ENCODE results near the gene MAP3K6.

The MAP3K6 gene

DNA sequence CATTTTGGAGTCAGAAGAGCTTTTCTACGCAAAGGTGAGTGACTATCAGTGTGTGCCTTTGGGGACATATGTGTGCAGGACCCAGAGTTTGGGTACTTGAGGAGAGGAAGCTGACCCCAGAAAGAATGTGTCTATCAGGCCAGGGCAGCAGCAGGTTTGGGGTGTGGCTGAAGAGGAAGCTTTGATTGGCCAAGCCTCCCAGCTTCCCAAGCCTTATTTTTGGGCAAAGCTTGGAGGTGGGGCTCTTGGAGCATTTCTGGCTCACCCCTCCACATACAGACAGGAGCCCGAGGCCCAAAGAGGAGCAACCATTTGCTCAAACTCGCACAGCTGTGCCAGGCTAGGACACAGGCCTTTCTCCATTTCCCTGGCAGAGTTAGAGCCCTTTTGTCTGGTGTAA is 30.3 kb upstream of the MAP3K6 start:
- DNase-seq (ENCODE audit: low read depth): no peak
- H3K4me3 ChIP-seq (ENCODE audit: low read depth, low read length): no peak overlapping the region
- TF ChIP-seq, protein P1, sequence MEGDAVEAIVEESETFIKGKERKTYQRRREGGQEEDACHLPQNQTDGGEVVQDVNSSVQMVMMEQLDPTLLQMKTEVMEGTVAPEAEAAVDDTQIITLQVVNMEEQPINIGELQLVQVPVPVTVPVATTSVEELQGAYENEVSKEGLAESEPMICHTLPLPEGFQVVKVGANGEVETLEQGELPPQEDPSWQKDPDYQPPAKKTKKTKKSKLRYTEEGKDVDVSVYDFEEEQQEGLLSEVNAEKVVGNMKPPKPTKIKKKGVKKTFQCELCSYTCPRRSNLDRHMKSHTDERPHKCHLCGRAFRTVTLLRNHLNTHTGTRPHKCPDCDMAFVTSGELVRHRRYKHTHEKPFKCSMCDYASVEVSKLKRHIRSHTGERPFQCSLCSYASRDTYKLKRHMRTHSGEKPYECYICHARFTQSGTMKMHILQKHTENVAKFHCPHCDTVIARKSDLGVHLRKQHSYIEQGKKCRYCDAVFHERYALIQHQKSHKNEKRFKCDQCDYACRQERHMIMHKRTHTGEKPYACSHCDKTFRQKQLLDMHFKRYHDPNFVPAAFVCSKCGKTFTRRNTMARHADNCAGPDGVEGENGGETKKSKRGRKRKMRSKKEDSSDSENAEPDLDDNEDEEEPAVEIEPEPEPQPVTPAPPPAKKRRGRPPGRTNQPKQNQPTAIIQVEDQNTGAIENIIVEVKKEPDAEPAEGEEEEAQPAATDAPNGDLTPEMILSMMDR (IDR thresholded peaks at IDR 0.05; ENCODE audit: insufficient read depth, low read depth, low read length, missing control alignments): no peak

DNA sequence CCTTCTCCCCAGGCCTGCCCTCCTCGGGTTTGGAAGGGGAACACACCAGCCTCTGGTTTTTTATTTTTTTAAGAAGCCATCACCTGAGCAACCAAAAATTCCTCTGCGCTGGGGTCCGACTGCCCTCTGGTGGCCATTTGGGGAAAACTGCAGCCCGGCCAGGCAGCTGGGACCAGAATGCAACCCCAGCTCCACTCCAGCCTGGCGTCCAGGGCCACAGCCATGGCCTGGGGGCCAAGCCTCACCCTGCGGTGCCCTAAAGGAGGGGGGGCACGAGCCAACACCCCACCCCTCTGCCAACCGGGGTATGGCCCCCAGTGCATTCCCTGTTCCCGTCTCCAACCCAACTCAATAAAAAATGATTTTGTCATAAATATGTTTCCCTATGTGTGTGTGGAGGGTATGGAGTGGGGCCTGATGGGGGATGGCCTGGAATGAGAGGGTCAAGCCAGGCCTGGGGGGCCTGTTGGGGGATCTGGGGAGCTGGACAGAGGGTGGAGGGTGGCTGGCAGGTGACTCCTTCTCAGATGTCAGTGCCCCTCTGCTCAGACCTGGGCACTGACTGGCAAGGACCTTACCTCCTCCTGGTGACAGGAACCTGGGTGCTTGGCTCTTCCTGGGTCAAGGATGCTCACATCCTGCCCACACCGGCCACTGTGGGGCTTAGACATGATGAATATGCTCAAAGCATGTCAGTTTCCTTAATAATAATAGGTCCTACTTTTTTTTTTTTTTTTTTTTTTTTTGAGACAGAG is 28.9 kb upstream of the MAP3K6 start:
- TF ChIP-seq, protein P1 (IDR thresholded peaks at IDR 0.05; ENCODE audit: insufficient read depth, low read depth, low read length, missing control alignments): peak; percentile 94
- DNase-seq (ENCODE audit: low read depth): peak; percentile 82
- no peak overlapping the region for H3K4me3 ChIP-seq (ENCODE audit: low read depth, low read length)

DNA sequence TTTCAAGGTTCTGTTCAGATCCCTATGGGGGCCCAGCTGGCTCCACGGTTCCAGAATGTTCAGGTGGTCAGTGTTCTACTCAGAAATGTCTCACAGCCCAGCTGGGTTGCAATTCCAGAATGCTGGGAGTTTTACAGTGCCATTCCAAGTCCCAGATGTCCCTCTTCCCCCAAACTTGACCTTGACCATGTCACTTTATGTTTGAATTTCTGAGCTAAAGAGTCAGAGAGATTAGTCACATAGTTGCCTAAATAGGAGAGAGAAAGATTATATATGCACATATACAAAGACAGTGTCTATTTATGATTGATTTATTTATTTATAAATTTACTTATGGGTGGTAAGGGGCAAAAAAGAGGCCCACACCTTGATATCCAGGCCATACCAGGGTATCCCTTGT is 28.2 kb upstream of the MAP3K6 start:
- H3K4me3 ChIP-seq (ENCODE audit: low read depth, low read length): no peak overlapping the region
- TF ChIP-seq, protein P1 (IDR thresholded peaks at IDR 0.05; ENCODE audit: insufficient read depth, low read depth, low read length, missing control alignments): no peak
- DNase-seq (ENCODE audit: low read depth): no peak

DNA sequence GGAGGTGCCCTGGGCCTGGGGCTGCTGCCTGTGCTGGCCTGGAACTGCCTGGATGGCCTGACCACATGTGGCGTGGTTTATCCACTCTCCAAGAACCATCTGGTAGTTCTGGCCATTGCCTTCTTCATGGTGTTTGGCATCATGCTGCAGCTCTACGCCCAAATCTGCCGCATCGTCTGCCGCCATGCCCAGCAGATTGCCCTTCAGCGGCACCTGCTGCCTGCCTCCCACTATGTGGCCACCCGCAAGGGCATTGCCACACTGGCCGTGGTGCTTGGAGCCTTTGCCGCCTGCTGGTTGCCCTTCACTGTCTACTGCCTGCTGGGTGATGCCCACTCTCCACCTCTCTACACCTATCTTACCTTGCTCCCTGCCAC is 27.5 kb upstream of the MAP3K6 start:
- TF ChIP-seq, protein P1 (IDR thresholded peaks at IDR 0.05; ENCODE audit: insufficient read depth, low read depth, low read length, missing control alignments): no peak
- DNase-seq (ENCODE audit: low read depth): no peak
- H3K4me3 ChIP-seq (ENCODE audit: low read depth, low read length): no peak overlapping the region

DNA sequence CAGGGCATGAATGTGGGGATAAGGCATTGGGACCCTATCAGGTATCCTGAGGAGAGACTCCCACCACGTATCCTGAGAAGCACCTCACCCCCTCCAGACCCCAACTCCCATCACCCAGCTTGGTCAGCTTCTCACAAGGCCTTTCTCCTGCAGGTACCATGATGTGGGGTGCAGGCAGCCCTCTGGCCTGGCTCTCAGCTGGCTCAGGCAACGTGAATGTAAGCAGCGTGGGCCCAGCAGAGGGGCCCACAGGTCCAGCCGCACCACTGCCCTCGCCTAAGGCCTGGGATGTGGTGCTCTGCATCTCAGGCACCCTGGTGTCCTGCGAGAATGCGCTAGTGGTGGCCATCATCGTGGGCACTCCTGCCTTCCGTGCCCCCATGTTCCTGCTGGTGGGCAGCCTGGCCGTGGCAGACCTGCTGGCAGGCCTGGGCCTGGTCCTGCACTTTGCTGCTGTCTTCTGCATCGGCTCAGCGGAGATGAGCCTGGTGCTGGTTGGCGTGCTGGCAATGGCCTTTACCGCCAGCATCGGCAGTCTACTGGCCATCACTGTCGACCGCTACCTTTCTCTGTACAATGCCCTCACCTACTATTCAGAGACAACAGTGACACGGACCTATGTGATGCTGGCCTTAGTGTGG is 27.0 kb upstream of the MAP3K6 start:
- no peak overlapping the region for H3K4me3 ChIP-seq (ENCODE audit: low read depth, low read length)
- TF ChIP-seq, protein P1 (IDR thresholded peaks at IDR 0.05; ENCODE audit: insufficient read depth, low read depth, low read length, missing control alignments): no peak
- no peak for DNase-seq (ENCODE audit: low read depth)

DNA sequence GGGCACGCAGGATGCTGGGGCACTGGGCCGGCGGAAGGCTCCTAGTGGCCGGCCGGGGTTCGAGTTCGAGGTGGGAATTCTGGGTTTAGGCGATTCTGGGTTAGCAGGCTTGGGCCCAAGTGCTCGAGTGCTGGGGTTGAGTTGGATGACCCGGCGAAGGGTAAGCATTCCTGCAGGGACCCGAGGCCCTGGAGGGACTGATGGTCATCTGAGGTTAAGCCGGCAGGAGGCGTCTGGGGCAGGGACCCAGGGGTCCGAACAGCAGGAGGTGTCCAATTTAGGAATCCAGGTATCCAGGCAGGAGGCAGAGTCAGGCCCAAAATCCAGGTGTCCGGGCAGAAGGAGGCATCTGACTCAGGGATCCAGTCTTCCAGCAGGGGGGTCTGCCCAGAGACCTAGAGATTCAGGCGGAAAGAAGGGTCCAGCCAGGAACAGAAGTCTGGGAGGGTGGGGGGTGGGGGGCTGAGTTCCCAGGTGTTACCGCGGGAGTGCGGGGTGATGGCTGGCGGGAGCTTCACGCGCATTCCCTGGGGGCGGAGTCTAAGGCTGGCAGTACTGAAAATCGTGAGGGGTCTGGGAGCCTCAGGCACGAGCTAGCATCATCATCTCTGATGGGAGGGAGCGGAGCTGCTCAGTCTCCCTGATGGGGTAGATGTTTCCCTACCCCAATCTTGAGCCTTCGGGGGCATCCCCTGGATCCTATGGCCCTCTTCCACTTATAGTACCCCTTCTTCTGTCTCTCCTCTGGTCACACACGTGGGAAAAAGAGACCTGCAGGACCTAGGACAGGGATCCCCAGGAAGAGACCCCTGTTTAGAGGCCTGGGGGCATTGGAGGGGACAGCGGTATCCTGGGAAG is 26.2 kb upstream of the MAP3K6 start:
- DNase-seq (ENCODE audit: low read depth): no peak
- H3K4me3 ChIP-seq (ENCODE audit: low read depth, low read length): peak overlapping the region; percentile 60
- TF ChIP-seq, protein P1 (IDR thresholded peaks at IDR 0.05; ENCODE audit: insufficient read depth, low read depth, low read length, missing control alignments): peak; percentile 6
